OCI-LY7 (cell line): ENCODE results near the gene CHGA.

Experiments
- CTCF ChIP-seq: fragments of 200-600 bp; sonication (generic); conservative IDR thresholded peaks from 2 replicates; pipeline ENCODE4 v1.5.1; 2014; ENCODE audit warnings: mild to moderate bottlenecking, antibody characterized with exemption, low read length, moderate library complexity, mixed read lengths
- EZH2phosphoT487 ChIP-seq: fragments of 200-600 bp; sonication (generic); IDR thresholded peaks from 2 replicates; pipeline ENCODE4 v1.6.1; 2018; ENCODE audit warnings: low read depth, borderline replicate concordance, mild to moderate bottlenecking, mixed run types, antibody characterized with exemption, low read length, moderate library complexity, mixed read lengths

DNA sequence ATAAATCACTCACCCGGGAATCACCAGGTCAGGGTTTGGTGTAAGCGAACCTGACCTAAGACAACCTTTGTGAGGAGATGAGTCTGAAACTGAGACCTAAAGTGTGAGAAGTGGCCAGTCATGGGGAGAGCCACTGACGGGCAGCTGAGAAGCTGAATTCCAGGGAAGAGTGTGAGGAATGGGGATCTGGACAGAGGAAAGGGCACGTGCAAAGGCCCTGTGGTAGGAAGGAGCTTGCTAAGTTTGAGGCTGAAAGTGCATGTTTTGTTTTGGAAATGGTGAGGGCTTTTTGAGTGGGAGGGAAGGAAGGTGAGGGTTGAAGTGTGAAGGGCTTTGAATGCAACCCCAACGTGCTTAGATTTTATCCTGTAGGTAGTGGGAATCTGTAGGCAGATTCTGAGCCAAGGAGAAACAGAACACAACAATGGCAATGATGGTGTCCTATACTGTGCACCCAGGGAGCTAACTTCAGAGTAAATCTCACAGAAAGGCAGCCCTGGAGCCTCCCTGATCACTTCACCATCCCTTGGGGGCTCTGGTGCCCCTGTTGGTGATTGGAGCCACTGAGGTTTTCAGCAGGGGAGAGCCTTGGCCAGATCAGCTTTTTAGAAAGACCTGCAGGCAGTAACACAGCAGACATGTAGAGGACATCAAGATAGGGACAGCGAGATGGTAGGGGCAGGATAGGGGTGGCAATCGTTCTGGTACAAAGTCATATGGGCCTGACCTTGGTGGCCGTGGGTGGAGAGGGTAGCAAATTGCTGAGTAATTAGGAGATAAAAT lies 37.5 kb upstream of the CHGA start:
- TF ChIP-seq CTCF (no peak), EZH2phosphoT487 (no peak)
